Heart right ventricle (tissue), 16 donors: ENCODE measurements around the gene PIEZO1. TPM values are rescaled to one million over a fixed set of nuclear protein-coding genes. Genes with fewer than 3 reads are reported as not detected.

Experiments
- ATAC-seq, 8 donors: fragments of 200-7000 bp; cut with Tn5 transposase; one replicate each; pipeline ENCODE4 v1.9.1; 2020; ENCODE audit warnings: mild to moderate bottlenecking in 8 of 8, moderate library complexity in 8 of 8, moderate number of reproducible peaks in 1 of 8
- DNase-seq, 2 donors: peaks; one replicate each; pipeline ENCODE4 v3.0.0-alpha.2; 2020
- H3K27ac ChIP-seq, 10 donors: fragments of 200-600 bp; sonication (generic) in 2 of 10; one replicate each; pipeline versions ENCODE4 v1.5.0 to v1.8.0; 2020 to 2022; ENCODE audit warnings: mild to moderate bottlenecking in 3 of 10
- H3K27me3 ChIP-seq, 7 donors: fragments of 200-600 bp; one replicate each; pipeline ENCODE4 v1.8.0; 2021 to 2022; ENCODE audit warnings: mild to moderate bottlenecking in 2 of 7
- H3K36me3 ChIP-seq, 9 donors: fragments of 200-600 bp; sonication (generic) in 1 of 9; one replicate each; pipeline versions ENCODE4 v1.5.0 to v1.8.0; 2020 to 2022; ENCODE audit warnings: mild to moderate bottlenecking in 2 of 9
- H3K4me1 ChIP-seq, 9 donors: fragments of 200-600 bp; sonication (generic) in 1 of 9; one replicate each; pipeline versions ENCODE4 v1.5.0 to v1.8.0; 2020 to 2022; ENCODE audit warnings: mild to moderate bottlenecking in 4 of 9
- H3K4me3 ChIP-seq, 10 donors: fragments of 200-600 bp; sonication (generic) in 2 of 10; one replicate each; pipeline versions ENCODE4 v1.5.0 to v1.8.0; 2020 to 2022; ENCODE audit warnings: mild to moderate bottlenecking in 7 of 10, moderate library complexity in 2 of 10
- H3K9me3 ChIP-seq, 11 donors: fragments of 200-600 bp in 10 of 11; sonication (generic) in 2 of 11; one replicate each; pipeline versions ENCODE4 v1.5.0 to v1.8.0; 2013 to 2022; ENCODE audit warnings: mild to moderate bottlenecking in 2 of 11, control low read depth in 1 of 11, moderate library complexity in 1 of 11
- CTCF ChIP-seq, 9 donors: fragments of 200-600 bp; sonication (generic) in 2 of 9; IDR thresholded peaks; one replicate each; pipeline versions ENCODE4 v1.5.0 to v1.8.0; 2021 to 2022; ENCODE audit warnings: antibody characterized with exemption in 9 of 9, mild to moderate bottlenecking in 5 of 9, moderate library complexity in 1 of 9
- WGBS, 2 donors: extraction: QIAGEN DNeasy Blood & Tissue Kit; methylation state at CpG; one replicate each; pipeline ENCODE4 v1.1.7; 2013; ENCODE audit warnings: inconsistent platforms in 1 of 2; 5-methylcytosine and 5-hydroxymethylcytosine counted together
- intact Hi-C, 10 donors: fragments of 100-400 bp; cut with DNase I; formaldehyde crosslinking; loops; one replicate each; pipeline versions ENCODE4 v1.11.1 to v1.14.2; 2022
- polyA plus RNA-seq, 2 donors: library from polyadenylated mRNA; stranded (reverse); fragments of 200-250 nt; gene quantifications; one replicate each; pipeline ENCODE4 v1.2.3, GENCODE V29; 2013
- total RNA-seq, 10 donors: library from RNA; stranded (reverse); fragmentation: NEBNext Ultra II Directional in 3 of 10; extraction: Animal tissue kit (Norgen Biotek cat#: 25700) in 3 of 10; gene quantifications; one replicate each; pipeline versions ENCODE4 v1.2.1 to v1.2.4, GENCODE V29; 2021 to 2023
- donor health status: Arrhythmogenic right ventricular cardiomyopathy.
- donor health status: ischemic (EF 13 %, LVEDD 7.1; RV severe dilation, severe dysfunction).
- donor health status: healthy with polysubstance abuse.
- donor health status: DM: no; HTN: yes; CAD: no.
- donor health status: DM: no; HTN: no; CAD: no.
- donor health status: ischemic (EF 25% LVEDD 6.9; RV normal size, moderate dysfunction).
- donor health status: ischemic (EF 25% LVEDD 5.7; RV mildly dilated, moderate dysfunction).
- donor health status: healthy.
- donor health status: DM: yes; HTN: yes; CAD: no.
- donor health status: Ischemic cardiomyopathy.
- donor health status: ischemic (EF 35%, LVEDD 5.7; RV mildly dilated, moderate dysfunction).
- donor health status: nonischemic (EF 11% LVEDD 7.7; RV severe dilation, severe dysfunction).
- donor health status: DM: yes; HTN: yes; CAD: no.
- donor health status: PGD.
- donor health status: ischemic (EF 29% LVEDD 5.4; RV normal size, mild dysfunction).
- donor health status: nonischemic (EF 23%, LVEDD 6.1; RV moderate dilation, normal function).

Gene PIEZO1
- total and polyA plus RNA-seq, 12 donors: 12.3 to 78.2 (median 18.0) TPM

DNA sequence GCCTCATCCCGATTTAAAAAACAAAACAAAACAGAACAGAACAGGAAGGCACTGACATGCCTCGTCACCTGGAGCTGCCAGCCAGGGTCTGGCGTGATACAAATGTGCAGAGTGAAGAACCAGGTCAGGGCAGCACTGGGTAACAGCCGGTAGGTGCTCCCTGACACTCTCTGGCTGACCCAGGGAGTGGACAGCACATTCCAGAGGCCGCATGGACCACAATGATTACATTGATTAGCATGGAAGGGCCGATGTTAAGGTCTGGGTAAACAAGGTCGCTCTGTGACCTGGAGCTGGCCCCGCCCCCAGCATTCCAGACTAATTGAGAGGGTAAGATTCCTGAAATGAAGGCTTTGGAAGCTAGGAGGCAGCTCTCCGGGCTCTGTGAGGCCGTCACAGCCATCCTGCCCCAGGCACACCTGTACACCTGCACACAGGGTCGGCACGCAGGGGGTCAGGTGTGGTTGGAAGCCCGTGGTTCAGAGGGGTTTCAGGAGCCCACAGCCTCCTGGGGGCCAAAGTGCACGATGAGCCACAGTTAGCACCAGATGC is 21.4 kb downstream of the PIEZO1 start:
- Histone ChIP-seq H3K9me3 (peaks cover 0 to 8% (median 0%) of the 10 kb centered on the region in 11 donors), H3K4me3 (no peak overlapping the region), H3K27me3 (no peaks in the 10 kb centered on the region), H3K4me1 (peaks cover 10 to 73% (median 27%) of the 10 kb centered on the region in 9 donors), H3K36me3 (peaks cover 0 to 19% (median 0%) of the 10 kb centered on the region in 9 donors), H3K27ac (no peak overlapping the region)
- 79% methylated on average over 14 of the region's 14 CpGs for WGBS, 2 donors
- TF ChIP-seq CTCF (IDR thresholded peaks at IDR 0.05): no peak
- intact Hi-C loops: no loop called here
- no peak for DNase-seq
- ATAC-seq: no peak

- no peak for ATAC-seq
- intact Hi-C loops: no loop called here
- peaks cover 0 to 11% (median 0%) of the 10 kb centered on the region in 11 donors for H3K9me3 ChIP-seq
- no peak for TF ChIP-seq CTCF (IDR thresholded peaks at IDR 0.05)
- no peak overlapping the region for H3K4me3 ChIP-seq
- no peak for DNase-seq
- H3K4me1 ChIP-seq: peaks cover 4 to 73% (median 21%) of the 10 kb centered on the region in 9 donors
- H3K36me3 ChIP-seq: peaks cover 0 to 19% (median 0%) of the 10 kb centered on the region in 9 donors
- WGBS, 2 donors: 91 to 92% methylated on average over 10 of the region's 10 CpGs
- no peak overlapping the region for H3K27ac ChIP-seq
- H3K27me3 ChIP-seq: no peaks in the 10 kb centered on the region
Observed at GRCh38 chr16:88762941-88763340, 22.1 kb downstream of the PIEZO1 start.

DNA sequence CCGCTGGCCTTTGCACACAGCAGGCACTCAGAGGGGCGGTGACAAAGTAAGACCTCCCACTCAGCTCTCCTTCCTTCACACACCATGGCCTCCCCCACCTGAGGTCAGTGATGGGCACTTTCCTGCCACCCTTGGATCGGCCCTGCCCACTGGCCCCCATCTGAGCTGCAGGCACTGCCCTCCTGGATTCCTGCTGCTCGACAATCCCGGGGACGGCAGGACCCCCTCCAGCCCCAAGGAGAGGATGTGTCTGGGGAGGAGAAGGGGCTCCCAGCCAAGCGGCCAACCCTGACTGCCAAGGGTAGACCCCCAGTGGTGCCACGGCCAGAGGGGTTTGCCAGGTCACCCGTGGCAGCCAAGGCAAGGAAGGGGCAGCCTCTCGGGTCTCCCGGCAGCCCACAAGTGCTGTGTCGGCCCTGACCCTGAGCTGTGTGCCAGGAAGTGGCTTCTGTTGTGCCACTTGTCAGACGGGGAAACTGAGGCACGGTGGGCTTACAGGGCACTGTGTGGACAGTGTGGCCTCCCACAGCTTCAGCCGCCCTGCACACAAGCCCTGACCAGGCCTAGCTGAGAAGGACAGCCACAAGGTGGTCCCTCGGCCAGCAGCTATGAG is 22.7 kb downstream of the PIEZO1 start:
- Histone ChIP-seq H3K4me1 (peaks cover 2 to 69% (median 15%) of the 10 kb centered on the region in 9 donors), H3K27me3 (no peaks in the 10 kb centered on the region), H3K27ac (no peak overlapping the region), H3K9me3 (peaks cover 0 to 11% (median 0%) of the 10 kb centered on the region in 11 donors), H3K4me3 (no peak overlapping the region), H3K36me3 (peaks cover 0 to 19% (median 0%) of the 10 kb centered on the region in 9 donors)
- 75 to 81% methylated on average over 16 of the region's 16 CpGs for WGBS, 2 donors
- intact Hi-C loops: no loop called here
- DNase-seq (no peak), ATAC-seq (no peak)
- TF ChIP-seq CTCF (IDR thresholded peaks at IDR 0.05): no peak

DNA sequence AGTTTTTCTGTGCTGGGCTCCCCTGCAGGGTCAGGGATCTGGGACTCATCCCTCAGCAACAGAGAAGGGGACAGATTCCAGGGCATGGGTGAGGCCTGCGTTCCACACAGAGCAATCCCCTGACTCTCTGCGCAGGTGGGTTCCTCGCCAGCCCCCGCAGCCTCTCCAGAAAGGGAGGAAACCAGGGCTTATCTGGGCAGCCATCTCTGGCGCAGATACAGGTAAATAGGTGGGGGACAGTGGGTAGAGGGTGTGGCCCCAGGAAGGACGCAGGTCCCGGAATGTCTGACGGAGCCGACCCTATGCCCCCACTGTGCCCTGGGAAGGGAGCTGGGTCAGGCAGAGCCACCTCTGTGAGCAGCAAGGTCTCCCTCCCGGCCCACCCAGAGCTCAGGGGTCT is 23.2 kb downstream of the PIEZO1 start:
- H3K27ac ChIP-seq: no peak overlapping the region
- DNase-seq (no peak), ATAC-seq (no peak)
- no peaks in the 10 kb centered on the region for H3K27me3 ChIP-seq
- H3K4me1 ChIP-seq: peaks cover 2 to 64% (median 14%) of the 10 kb centered on the region in 9 donors
- peaks cover 0 to 19% (median 0%) of the 10 kb centered on the region in 9 donors for H3K36me3 ChIP-seq
- WGBS, 2 donors: 66 to 68% methylated on average over 9 to 10 of the region's 10 CpGs
- no peak overlapping the region for H3K4me3 ChIP-seq
- H3K9me3 ChIP-seq: peaks cover 0 to 11% (median 0%) of the 10 kb centered on the region in 11 donors
- intact Hi-C loops: no loop called here
- TF ChIP-seq CTCF (IDR thresholded peaks at IDR 0.05): no peak
